ENCODE data around the gene SART1. TPM values are rescaled to one million over a fixed set of nuclear protein-coding genes. Genes with fewer than 3 reads are reported as not detected.

The SART1 gene, protein sequence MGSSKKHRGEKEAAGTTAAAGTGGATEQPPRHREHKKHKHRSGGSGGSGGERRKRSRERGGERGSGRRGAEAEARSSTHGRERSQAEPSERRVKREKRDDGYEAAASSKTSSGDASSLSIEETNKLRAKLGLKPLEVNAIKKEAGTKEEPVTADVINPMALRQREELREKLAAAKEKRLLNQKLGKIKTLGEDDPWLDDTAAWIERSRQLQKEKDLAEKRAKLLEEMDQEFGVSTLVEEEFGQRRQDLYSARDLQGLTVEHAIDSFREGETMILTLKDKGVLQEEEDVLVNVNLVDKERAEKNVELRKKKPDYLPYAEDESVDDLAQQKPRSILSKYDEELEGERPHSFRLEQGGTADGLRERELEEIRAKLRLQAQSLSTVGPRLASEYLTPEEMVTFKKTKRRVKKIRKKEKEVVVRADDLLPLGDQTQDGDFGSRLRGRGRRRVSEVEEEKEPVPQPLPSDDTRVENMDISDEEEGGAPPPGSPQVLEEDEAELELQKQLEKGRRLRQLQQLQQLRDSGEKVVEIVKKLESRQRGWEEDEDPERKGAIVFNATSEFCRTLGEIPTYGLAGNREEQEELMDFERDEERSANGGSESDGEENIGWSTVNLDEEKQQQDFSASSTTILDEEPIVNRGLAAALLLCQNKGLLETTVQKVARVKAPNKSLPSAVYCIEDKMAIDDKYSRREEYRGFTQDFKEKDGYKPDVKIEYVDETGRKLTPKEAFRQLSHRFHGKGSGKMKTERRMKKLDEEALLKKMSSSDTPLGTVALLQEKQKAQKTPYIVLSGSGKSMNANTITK
- 22.7 and 26.8 TPM in 2 replicates for total RNA-seq

DNA sequence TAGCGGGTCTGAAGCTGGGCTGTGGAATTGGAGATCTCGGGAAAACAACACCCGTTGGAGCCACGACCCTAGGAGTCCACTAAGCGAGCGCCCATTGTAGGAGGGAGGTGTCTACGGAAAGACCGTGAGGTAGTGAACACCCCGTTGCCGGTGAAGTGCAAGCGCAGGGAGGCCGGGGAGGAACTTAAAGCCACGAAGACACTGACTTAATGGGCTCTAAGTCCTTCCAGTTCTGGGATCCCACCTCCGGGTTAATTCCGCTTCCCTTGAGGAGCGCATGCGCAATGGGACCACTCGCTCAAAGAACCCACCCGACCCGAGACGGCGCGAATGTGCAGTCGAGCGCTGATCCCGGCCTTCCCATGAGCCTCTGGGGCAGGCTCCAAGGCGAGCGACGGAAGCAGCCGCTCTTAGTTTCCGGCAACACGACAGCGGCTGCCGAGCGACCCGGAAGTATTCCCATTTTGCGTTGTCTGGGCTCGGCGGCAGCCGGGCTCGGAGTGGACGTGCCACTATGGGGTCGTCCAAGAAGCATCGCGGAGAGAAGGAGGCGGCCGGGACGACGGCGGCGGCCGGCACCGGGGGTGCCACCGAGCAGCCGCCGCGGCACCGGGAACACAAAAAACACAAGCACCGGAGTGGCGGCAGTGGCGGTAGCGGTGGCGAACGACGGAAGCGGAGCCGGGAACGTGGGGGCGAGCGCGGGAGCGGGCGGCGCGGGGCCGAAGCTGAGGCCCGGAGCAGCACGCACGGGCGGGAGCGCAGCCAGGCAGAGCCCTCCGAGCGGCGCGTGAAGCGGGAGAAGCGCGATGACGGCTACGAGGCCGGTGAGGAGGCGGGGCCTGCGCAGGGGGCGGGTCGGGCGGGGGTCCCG, at the start of gene SART1:
TSS of gene SART1 (plus strand) at position 468 of the 874 bp plus-strand sequence. CDS start at position 515, 47 bp downstream.

GRCh38 chr11:65918211-65919140, 43.1 kb upstream of the SART1 start, which contains the start of gene C11orf68:
TSS of gene C11orf68 (minus strand) at chr11:65919062. CDS start at chr11:65919031, 31 bp downstream.

DNA sequence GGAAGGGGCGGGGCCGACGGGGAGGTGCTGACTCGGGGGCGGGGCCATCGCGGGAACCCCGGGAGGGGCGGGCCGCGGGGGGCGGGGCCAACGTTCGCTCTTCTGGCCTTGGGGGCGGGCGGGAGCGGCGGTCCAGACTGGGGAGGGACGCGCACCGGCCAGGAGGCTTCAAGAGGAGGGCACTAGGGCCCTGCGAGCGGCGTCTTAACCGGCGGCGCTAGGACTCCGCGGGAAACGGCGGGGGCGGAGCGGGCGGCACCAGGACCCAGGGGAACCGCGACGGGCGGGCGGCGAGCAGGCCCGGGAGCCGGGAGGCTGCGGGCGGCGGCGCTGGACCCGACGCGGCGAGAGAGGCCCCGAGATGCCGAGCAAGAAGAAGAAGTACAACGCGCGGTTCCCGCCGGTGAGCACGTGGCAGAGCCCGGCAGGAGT, 42.4 kb upstream of the SART1 start, which contains the start of gene DRAP1:
TSS of gene DRAP1 (plus strand) at position 286 of the 432 bp plus-strand sequence. CDS start at position 362, 76 bp downstream.

DNA sequence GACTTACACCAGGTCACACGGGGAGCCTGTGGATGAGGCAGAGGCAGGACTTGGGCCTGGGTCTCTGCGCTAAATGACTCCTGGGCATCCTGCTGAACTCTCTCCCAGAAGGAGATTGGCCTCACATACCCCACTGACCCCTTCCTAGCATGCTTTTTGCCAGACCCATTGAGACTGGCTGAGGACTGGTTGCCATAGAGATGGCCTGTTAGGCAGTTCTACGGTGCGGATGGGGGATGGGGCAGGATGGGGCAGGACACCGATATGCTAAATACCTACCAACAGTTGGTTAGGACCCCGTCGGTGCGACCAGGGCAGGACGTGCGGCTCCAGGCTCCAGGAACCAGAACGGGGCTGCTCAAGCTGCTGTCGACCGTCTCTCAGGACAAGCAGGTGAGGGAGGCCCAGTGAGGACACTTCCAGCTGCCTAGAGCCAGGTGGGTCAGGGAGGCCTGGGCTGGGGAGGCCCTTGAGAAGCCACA, 16.1 kb upstream of the SART1 start, which contains the start of gene TSGA10IP:
TSS of gene TSGA10IP (plus strand) at position 51 of the 482 bp plus-strand sequence. CDS start at position 247, 196 bp downstream.

DNA sequence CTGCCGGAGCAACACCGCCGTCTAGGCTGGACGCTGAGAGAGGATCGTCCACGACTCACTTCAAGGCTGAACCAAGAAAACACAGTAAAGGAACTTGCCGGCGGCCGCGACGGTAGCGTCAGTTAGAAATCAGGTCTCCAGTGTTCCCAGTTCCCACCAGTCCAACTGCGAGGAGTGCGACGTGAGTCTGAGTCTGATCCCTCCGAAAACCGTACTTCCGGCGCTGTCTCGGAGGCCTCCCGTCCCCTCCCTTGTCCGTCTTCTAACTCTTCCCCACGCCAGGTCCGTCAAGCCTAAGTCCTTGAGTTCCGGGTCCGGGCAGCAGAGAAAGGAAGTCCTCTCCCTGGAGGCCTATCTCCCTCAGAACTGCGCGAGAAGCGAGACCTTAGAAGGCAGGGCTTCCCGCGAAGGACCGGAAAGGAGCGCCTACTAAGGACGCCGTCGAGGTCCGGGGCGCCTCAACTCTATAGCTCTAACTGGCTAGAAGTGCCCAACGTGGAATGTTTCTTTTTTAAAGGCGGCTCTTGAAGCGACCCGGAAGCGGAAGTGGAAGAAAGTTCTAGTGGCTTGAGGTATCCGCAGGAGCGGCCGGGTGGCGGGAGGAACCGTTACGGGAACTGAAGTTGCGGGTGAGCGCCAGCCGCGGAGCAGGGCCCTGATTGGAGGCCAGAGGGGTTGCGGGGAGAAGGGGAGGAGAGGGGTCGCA, 40.6 kb downstream of the SART1 start, which contains the start of the genes BANF1 and EIF1AD:
TSS of gene BANF1 (plus strand) at position 562 of the 706 bp plus-strand sequence. CDS start 748 bp downstream, outside the sequence.
TSS of gene EIF1AD (minus strand) at position 216 of the 706 bp plus-strand sequence. CDS start 1,768 bp downstream, outside the sequence.

DNA sequence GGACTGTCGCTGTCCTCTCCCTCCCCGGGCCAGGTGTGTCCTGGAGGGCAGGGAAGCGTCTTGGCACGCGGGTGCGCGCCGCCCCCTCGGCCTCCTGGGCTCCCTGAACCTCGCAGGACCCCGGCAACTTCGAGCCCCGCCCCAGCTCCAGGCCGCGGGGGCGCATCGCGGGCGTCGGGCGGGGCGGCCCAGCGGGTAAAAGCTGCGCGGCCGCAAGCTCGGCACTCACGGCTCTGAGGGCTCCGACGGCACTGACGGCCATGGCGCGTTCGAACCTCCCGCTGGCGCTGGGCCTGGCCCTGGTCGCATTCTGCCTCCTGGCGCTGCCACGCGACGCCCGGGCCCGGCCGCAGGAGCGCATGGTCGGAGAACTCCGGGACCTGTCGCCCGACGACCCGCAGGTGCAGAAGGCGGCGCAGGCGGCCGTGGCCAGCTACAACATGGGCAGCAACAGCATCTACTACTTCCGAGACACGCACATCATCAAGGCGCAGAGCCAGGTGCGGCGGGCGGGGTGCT, 50.3 kb downstream of the SART1 start, which contains the start of gene CST6:
TSS of gene CST6 (plus strand) at position 224 of the 519 bp plus-strand sequence. CDS start at position 261, 37 bp downstream.

GRCh38 chr11:66026017-66026529, 64.5 kb downstream of the SART1 start, which contains the start of gene CATSPER1:
TSS of gene CATSPER1 (minus strand) at chr11:66026479. CDS start at chr11:66026379, 100 bp downstream.

Other genes starting within 250 kb of the SART1 start
- gene KAT5, start 249.5 kb upstream of the SART1 start, total RNA-seq = 41.7 and 46.7 TPM in 2 replicates
- gene RNASEH2C, start 240.9 kb upstream of the SART1 start, total RNA-seq = 19.3 and 27.1 TPM in 2 replicates
- gene AP5B1, start 180.8 kb upstream of the SART1 start, total RNA-seq = 25.0 and 27.6 TPM in 2 replicates
- not detected in 2 replicates for gene OVOL1, start 174.7 kb upstream of the SART1 start, total RNA-seq
- 0.97 and 1.3 TPM in 2 replicates for gene SNX32, start 127.8 kb upstream of the SART1 start, total RNA-seq
- 760 and 1,030 TPM in 2 replicates for gene CFL1, start 103.6 kb upstream of the SART1 start, total RNA-seq
- gene MUS81, start 101.3 kb upstream of the SART1 start, total RNA-seq = 59.3 and 89.6 TPM in 2 replicates
- gene EFEMP2, start 88.9 kb upstream of the SART1 start, total RNA-seq = 106 and 128 TPM in 2 replicates
- gene CTSW, start 81.9 kb upstream of the SART1 start, total RNA-seq = not detected in 2 replicates
- gene FIBP, start 73.3 kb upstream of the SART1 start, total RNA-seq = 117 and 131 TPM in 2 replicates
- gene CCDC85B, start 71.1 kb upstream of the SART1 start, total RNA-seq = 42.7 and 47.2 TPM in 2 replicates
- 14.5 and 22.2 TPM in 2 replicates for gene FOSL1, start 61.3 kb upstream of the SART1 start, total RNA-seq
- gene C11orf68, start 42.7 kb upstream of the SART1 start, total RNA-seq = 30.2 and 31.0 TPM in 2 replicates
- 95.9 and 100 TPM in 2 replicates for gene DRAP1, start 42.3 kb upstream of the SART1 start, total RNA-seq
- gene TSGA10IP, start 16.3 kb upstream of the SART1 start, total RNA-seq = not detected in 2 replicates
- 27.6 and 34.1 TPM in 2 replicates for gene EIF1AD, start 40.4 kb downstream of the SART1 start, total RNA-seq
- gene BANF1, start 40.8 kb downstream of the SART1 start, total RNA-seq = 13.5 and 18.2 TPM in 2 replicates
- gene CST6, start 50.3 kb downstream of the SART1 start, total RNA-seq = 0.49 and 0.85 TPM in 2 replicates
- gene CATSPER1, start 64.7 kb downstream of the SART1 start, total RNA-seq = not detected in 2 replicates
- 0.16 TPM in 1 of 2 replicates, not detected in the other for gene GAL3ST3, start 87.4 kb downstream of the SART1 start, total RNA-seq
- gene SF3B2, start 90.6 kb downstream of the SART1 start, total RNA-seq = 117 and 171 TPM in 2 replicates
- gene PACS1, start 108.5 kb downstream of the SART1 start, total RNA-seq = 41.7 and 44.0 TPM in 2 replicates